ENCODE results near the gene ARHGAP42.
A peak's percentile ranks its signal among the peaks of the same experiment; 100 is the strongest.

The ARHGAP42 gene

GRCh38 chr11:100800202-100800601, 113.1 kb downstream of the ARHGAP42 start:
- DNase-seq (ENCODE audit: low spot score), result no peak

DNA sequence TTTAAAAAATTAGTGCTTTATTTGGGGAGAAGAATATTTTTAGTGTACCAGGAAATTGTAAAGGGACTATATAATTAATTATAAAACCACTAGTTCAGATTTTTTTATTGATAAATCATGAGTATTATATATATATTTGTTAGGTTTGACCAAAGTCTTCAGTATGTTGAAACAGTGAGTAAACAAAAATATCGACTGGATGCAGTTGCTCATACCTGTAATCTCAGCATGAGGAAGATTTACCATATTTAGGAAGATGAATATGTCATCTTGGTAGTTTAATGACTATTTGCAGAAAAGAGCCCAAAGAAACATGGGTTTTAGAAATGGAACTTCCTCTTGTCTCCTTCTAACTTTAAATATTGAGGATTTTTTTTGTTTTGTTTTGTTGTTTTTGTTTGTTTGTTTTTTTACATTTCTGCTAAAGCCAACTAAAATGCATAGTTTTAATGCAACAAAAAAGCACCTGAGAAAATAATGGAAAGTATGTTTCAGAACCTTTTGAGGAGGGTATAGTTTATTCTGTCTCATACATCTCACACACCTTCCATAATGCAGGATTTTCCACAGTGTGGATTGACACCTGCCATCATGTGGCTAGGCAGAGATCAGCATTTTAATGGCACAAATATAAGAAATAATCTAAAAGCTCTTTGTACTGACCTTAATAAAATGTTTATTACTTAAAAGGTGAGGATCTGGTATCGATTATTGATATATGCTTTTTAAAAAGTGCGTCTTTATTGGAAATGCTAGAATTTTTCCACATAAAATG, 114.3 kb downstream of the ARHGAP42 start:
- no peak for DNase-seq (ENCODE audit: low spot score)

GRCh38 chr11:100805506-100806199, 118.6 kb downstream of the ARHGAP42 start:
- DNase-seq (ENCODE audit: low spot score), result no peak

- no peak for DNase-seq (ENCODE audit: low spot score)
Measured at GRCh38 chr11:100806296-100806695, 119.2 kb downstream of the ARHGAP42 start.

GRCh38 chr11:100808904-100809491, 121.9 kb downstream of the ARHGAP42 start:
- DNase-seq (ENCODE audit: low spot score), result no peak

DNA sequence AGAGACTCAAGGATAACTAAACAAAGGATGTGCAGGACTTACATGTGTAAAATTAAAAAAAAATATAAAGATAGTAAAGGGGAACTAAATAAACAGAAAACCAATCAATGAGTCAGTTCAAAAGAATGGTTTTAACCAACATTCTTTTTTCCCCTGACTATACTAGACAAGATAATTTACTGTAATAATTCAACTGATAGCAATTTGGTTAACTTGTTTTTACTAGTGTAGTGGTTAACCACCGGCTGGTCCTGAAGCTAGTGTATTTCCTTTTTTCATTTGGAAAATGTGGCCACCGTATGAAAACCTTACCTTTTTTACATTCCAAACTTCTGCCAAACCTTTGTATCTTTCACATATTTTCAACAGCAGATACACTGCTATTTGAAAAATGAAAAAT, 123.1 kb downstream of the ARHGAP42 start:
- no peak for DNase-seq (ENCODE audit: low spot score)

GRCh38 chr11:100810666-100811065, 123.6 kb downstream of the ARHGAP42 start:
- no peak for DNase-seq (ENCODE audit: low spot score)

DNA sequence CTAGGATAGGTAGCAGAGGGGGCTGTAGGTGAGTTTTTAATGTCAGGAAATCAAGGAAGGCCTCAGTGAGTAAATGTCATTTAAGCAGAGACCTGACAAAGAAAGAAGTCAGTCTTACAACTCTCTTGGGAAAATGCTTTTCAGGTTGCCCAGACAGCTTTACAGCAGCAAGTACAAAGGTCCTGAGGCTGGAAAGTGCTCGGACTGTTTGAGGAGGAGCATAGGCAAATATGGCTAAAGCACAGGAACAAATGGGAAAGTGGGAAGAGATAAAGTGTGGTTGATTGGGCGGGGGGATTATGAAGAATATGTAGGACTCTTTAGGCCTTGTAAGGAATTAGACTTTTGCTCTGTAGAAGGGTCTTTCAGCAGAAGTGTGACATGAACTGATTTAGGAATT, 125.4 kb downstream of the ARHGAP42 start:
- DNase-seq (ENCODE audit: low spot score), result no peak

GRCh38 chr11:100815787-100816330, 128.8 kb downstream of the ARHGAP42 start:
- no peak for DNase-seq (ENCODE audit: low spot score)

DNA sequence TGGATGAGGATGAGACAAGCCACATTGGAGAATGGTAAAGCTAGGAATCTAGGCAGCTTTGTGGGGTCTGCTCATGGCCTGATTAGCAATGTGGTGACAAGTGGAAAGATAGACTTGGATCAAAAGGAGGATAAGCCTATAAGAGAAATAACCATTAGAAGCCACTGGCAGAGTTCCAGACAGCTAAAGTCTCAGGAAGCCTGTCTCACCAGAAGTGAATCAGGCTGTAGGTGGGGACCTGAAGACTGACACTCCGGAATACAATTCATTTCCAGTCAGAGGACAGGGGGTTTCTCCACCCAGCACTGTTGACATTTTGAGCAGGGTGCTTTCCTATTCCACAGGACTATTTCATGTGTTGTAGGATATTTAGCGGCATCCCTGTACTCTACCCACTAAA, 129.7 kb downstream of the ARHGAP42 start:
- DNase-seq (ENCODE audit: low spot score), result no peak

DNA sequence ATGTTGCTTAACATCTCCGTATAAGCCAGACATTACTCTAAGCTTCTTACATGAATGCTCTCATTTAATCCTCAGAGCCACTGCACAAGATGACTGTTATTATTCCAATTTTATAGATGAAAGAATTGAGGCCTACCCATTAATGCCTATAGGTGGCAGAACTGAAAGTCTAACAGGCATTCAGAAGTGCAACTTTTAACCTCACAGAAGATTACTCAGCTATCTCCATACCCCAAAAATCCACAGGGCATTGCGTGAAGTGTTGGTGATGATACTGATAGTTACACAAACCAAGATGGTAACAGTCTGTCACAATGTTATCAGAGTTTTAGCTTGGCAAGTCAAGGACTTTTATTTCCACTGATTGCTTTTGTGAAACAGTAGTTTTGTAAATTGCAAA, 130.5 kb downstream of the ARHGAP42 start:
- DNase-seq (ENCODE audit: low spot score), result no peak

- no peak for DNase-seq (ENCODE audit: low spot score)
Measured at GRCh38 chr11:100820621-100821020, 133.5 kb downstream of the ARHGAP42 start.

- DNase-seq (ENCODE audit: low spot score), result no peak
Measured at GRCh38 chr11:100821198-100821597, 134.1 kb downstream of the ARHGAP42 start.

DNA sequence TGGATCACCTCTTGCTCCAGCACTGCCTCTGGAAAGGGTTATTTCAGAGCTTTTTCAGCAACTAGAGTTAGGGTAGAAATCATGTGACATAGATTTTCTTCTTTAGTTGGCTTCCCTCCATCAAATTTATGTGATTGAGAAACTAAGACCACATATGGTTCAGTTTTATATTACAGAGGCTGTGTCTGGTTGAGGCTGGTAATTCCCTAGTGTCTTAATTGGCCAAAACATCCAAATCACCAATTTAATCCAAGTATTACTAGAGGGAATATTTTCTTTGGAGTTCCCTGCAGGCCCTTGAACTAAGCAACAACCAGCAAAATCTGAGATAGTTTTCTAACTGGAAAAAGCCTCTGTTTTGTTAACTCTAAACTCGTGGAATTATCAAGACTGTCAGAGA, 136.3 kb downstream of the ARHGAP42 start:
- DNase-seq (ENCODE audit: low spot score), result no peak

GRCh38 chr11:100824041-100824809, 137.1 kb downstream of the ARHGAP42 start:
- DNase-seq (ENCODE audit: low spot score), result no peak

- DNase-seq (ENCODE audit: low spot score), result no peak
Measured at GRCh38 chr11:100825626-100826025, 138.5 kb downstream of the ARHGAP42 start.

GRCh38 chr11:100827934-100828661, 141.0 kb downstream of the ARHGAP42 start:
- DNase-seq (ENCODE audit: low spot score), result no peak

DNA sequence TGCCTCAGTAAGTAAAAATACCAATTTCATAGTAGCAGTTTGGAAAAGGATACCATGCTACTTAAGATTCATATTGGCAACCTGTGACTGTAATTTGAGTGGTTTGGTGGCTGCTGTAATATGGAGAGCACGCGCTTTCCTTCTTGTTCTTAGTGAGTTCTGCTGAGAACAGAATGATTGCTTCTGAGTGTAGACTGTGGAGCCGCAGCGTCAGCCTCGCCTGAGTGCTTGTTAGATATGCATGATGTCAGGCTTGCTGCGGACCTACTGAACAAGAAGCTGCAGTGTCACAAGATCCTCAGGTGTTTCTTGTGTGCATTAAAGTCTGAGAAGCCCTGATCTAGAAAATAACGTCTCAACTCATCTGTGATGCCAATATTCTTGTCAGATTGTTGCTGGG, 143.2 kb downstream of the ARHGAP42 start:
- DNase-seq (ENCODE audit: low spot score), result peak; percentile 35

DNA sequence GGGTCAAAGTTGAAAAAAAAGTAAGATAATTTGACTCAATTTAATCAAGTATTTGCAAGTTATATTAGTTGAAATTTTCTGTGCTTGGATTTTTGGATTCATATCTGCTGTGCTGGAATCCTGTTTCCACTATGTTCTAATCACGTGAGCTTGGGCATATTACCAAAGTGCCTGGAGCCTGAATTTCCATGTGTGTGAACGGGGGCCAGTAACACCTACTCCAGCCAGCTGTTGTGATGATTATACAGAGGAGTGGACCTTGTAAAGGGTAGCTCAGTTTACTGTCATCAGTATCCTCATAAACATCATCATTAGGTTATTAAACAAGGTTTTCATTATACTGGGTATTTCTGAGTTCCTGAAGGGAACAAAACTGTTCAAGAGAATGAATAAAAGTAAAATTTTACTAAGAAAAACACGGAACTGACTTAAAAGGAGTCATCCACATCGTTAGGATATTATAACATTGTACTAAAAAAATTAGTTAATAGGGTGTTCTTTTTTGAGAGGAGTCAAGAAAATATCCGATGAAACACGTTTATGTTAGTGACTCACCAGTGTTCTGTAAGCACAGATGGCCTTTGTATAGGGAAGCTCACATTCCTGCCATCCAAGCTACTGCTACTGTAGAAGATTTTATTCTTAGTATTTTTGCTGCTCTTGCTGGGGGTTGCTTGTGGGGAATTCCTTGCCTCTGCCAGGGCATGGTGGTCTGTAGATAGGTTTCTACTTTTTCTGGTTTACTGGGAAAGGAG, 144.1 kb downstream of the ARHGAP42 start:
- peak; percentile 12 for DNase-seq (ENCODE audit: low spot score)

DNA sequence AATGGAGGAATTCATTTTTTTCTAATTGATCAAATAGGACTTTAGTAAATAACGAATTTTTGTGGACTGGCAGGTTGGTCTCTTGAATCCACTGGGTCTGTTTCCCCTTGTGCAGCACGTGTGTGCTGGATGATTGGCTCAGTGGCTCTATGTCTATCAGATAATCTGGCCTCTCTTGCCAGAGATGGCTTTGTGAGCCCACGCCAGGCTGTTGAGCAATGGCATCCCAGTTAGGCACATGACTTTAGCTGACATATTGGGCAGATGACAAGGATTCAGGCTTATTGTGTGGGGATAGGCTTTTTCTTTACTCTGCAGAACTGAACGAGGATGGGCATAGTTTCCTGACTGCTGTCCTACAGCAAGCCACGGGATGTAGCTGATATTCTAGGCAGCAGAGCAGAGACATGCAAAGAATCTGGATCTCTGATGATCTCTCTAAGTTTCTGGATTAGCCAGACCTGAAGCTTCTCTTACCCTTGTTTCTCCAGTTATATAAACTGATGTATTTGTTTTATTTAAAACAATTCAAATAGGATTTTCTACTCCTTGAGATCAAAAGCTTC, 144.9 kb downstream of the ARHGAP42 start:
- DNase-seq (ENCODE audit: low spot score), result peak; percentile 18
